HEK293 (cell line): ENCODE results near the gene MAMDC2.

Experiments used
- GLI4 ChIP-seq: fragments of 450-650 bp; formaldehyde crosslinking; IDR thresholded peaks from 2 replicates; pipeline ENCODE4 v1.5.1; 2016; ENCODE audit warnings: missing biosample characterization, missing genetic modification characterization
- KLF16 ChIP-seq: fragments of 450-650 bp; formaldehyde crosslinking; IDR thresholded peaks from 2 replicates; pipeline ENCODE4 v1.5.1; 2017; ENCODE audit warnings: missing biosample characterization, missing genetic modification characterization
- SALL2 ChIP-seq: fragments of 450-650 bp; formaldehyde crosslinking; IDR thresholded peaks from 2 replicates; pipeline ENCODE4 v1.5.0; 2017; ENCODE audit warnings: missing biosample characterization, mild to moderate bottlenecking, missing genetic modification characterization, borderline replicate concordance
- ZBTB7A ChIP-seq: fragments of 450-650 bp; formaldehyde crosslinking; IDR thresholded peaks from 2 replicates; pipeline ENCODE4 v1.5.1; 2016; ENCODE audit warnings: low read depth, missing biosample characterization, missing genetic modification characterization
- ZNF274 ChIP-seq, 2 experiments: fragments of 200-500 bp in 1 of 2; fragments of 450-650 bp in 1 of 2; sonication (Bioruptor generic) in 1 of 2; formaldehyde crosslinking in 1 of 2; IDR thresholded peaks; 2 replicates each; pipeline versions ENCODE4 v1.5.1 to v1.6.1; 2014 to 2016; ENCODE audit warnings: borderline replicate concordance in 1 of 2, inconsistent platforms in 1 of 2, low read length in 1 of 2, missing biosample characterization in 1 of 2, missing genetic modification characterization in 1 of 2
- ZNF366 ChIP-seq: fragments of 450-650 bp; formaldehyde crosslinking; conservative IDR thresholded peaks from 2 replicates; pipeline ENCODE4 v1.5.1; 2016; ENCODE audit warnings: missing biosample characterization, missing genetic modification characterization
- ZNF404 ChIP-seq: fragments of 450-650 bp; formaldehyde crosslinking; IDR thresholded peaks from 2 replicates; pipeline ENCODE4 v1.5.1; 2017; ENCODE audit warnings: missing biosample characterization, missing genetic modification characterization
- ZNF549 ChIP-seq: fragments of 450-650 bp; IDR thresholded peaks from 2 replicates; pipeline ENCODE4 v1.5.1; 2018; ENCODE audit warnings: missing biosample characterization, missing genetic modification characterization, mild to moderate bottlenecking, inconsistent platforms, moderate library complexity
- ZNF571 ChIP-seq: fragments of 450-650 bp; formaldehyde crosslinking; IDR thresholded peaks from 2 replicates; pipeline ENCODE4 v1.5.0; 2017; ENCODE audit warnings: missing biosample characterization, missing genetic modification characterization
- ZNF654 ChIP-seq: fragments of 450-650 bp; formaldehyde crosslinking; IDR thresholded peaks from 2 replicates; pipeline ENCODE4 v1.5.1; 2016; ENCODE audit warnings: low read depth, missing biosample characterization, missing genetic modification characterization
- TF ChIP-seq, protein P1 (sequence below): fragments of 450-650 bp; formaldehyde crosslinking; IDR thresholded peaks from 2 replicates; pipeline ENCODE4 v1.5.1; 2016; ENCODE audit warnings: missing biosample characterization, missing genetic modification characterization, low read depth
- TF ChIP-seq, protein P2 (sequence below): fragments of 450-650 bp; formaldehyde crosslinking; IDR thresholded peaks from 2 replicates; pipeline ENCODE4 v1.5.1; 2016; ENCODE audit warnings: missing biosample characterization, missing genetic modification characterization
- TF ChIP-seq, protein P3 (sequence below): fragments of 450-650 bp; formaldehyde crosslinking; IDR thresholded peaks from 2 replicates; pipeline ENCODE4 v1.5.1; 2016; ENCODE audit warnings: missing biosample characterization, missing genetic modification characterization
- TF ChIP-seq, protein P4 (sequence below): fragments of 450-650 bp; formaldehyde crosslinking; optimal IDR thresholded peaks from 2 replicates; pipeline ENCODE3; 2016; ENCODE audit warnings: missing biosample characterization, mild to moderate bottlenecking, missing genetic modification characterization

DNA sequence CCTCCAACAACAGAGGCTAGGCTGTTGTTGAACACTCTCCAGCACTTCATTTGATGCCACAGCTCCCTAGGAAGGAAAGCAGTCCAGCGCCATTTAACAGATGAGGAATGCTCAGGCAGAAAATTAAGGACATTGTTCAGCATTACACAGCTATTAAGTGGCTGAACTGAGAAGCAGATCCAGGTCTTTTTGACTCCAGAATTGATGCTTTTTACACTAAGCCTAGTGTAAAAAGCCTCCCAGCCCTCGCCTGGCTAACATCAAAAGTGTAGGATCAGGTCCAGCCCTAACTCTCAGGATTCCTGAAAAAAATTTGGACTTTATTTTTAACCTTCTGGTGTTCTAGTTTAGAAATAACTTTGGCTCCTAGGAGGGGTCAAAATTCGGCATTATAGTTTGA, 108.7 kb downstream of the MAMDC2 start:
- TF ChIP-seq, protein P1, sequence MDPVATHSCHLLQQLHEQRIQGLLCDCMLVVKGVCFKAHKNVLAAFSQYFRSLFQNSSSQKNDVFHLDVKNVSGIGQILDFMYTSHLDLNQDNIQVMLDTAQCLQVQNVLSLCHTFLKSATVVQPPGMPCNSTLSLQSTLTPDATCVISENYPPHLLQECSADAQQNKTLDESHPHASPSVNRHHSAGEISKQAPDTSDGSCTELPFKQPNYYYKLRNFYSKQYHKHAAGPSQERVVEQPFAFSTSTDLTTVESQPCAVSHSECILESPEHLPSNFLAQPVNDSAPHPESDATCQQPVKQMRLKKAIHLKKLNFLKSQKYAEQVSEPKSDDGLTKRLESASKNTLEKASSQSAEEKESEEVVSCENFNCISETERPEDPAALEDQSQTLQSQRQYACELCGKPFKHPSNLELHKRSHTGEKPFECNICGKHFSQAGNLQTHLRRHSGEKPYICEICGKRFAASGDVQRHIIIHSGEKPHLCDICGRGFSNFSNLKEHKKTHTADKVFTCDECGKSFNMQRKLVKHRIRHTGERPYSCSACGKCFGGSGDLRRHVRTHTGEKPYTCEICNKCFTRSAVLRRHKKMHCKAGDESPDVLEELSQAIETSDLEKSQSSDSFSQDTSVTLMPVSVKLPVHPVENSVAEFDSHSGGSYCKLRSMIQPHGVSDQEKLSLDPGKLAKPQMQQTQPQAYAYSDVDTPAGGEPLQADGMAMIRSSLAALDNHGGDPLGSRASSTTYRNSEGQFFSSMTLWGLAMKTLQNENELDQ, result no peak
- TF ChIP-seq, protein P2, sequence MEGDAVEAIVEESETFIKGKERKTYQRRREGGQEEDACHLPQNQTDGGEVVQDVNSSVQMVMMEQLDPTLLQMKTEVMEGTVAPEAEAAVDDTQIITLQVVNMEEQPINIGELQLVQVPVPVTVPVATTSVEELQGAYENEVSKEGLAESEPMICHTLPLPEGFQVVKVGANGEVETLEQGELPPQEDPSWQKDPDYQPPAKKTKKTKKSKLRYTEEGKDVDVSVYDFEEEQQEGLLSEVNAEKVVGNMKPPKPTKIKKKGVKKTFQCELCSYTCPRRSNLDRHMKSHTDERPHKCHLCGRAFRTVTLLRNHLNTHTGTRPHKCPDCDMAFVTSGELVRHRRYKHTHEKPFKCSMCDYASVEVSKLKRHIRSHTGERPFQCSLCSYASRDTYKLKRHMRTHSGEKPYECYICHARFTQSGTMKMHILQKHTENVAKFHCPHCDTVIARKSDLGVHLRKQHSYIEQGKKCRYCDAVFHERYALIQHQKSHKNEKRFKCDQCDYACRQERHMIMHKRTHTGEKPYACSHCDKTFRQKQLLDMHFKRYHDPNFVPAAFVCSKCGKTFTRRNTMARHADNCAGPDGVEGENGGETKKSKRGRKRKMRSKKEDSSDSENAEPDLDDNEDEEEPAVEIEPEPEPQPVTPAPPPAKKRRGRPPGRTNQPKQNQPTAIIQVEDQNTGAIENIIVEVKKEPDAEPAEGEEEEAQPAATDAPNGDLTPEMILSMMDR (tag by site-specific recombination), result no peak
- TF ChIP-seq ZBTB7A (tag by site-specific recombination) (no peak), ZNF404 (tag by site-specific recombination) (no peak), ZNF571 (tag by site-specific recombination) (no peak), ZNF654 (tag by site-specific recombination) (no peak), SALL2 (tag by site-specific recombination) (no peak), GLI4 (tag by site-specific recombination) (no peak), ZNF549 (tag by site-specific recombination) (no peak), KLF16 (tag by site-specific recombination) (no peak), ZNF274 (IDR thresholded peaks at IDR 0.05; ENCODE audit: low read length) (no peak), ZNF274 (tag by site-specific recombination; IDR thresholded peaks at IDR 0.05; ENCODE audit: borderline replicate concordance) (no peak), ZNF366 (no peak)
- TF ChIP-seq, protein P3, sequence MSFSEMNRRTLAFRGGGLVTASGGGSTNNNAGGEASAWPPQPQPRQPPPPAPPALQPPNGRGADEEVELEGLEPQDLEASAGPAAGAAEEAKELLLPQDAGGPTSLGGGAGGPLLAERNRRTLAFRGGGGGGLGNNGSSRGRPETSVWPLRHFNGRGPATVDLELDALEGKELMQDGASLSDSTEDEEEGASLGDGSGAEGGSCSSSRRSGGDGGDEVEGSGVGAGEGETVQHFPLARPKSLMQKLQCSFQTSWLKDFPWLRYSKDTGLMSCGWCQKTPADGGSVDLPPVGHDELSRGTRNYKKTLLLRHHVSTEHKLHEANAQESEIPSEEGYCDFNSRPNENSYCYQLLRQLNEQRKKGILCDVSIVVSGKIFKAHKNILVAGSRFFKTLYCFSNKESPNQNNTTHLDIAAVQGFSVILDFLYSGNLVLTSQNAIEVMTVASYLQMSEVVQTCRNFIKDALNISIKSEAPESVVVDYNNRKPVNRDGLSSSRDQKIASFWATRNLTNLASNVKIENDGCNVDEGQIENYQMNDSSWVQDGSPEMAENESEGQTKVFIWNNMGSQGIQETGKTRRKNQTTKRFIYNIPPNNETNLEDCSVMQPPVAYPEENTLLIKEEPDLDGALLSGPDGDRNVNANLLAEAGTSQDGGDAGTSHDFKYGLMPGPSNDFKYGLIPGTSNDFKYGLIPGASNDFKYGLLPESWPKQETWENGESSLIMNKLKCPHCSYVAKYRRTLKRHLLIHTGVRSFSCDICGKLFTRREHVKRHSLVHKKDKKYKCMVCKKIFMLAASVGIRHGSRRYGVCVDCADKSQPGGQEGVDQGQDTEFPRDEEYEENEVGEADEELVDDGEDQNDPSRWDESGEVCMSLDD (tag by site-specific recombination), result no peak
- TF ChIP-seq, protein P4, sequence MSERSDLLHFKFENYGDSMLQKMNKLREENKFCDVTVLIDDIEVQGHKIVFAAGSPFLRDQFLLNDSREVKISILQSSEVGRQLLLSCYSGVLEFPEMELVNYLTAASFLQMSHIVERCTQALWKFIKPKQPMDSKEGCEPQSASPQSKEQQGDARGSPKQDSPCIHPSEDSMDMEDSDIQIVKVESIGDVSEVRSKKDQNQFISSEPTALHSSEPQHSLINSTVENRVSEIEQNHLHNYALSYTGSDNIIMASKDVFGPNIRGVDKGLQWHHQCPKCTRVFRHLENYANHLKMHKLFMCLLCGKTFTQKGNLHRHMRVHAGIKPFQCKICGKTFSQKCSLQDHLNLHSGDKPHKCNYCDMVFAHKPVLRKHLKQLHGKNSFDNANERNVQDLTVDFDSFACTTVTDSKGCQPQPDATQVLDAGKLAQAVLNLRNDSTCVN, result no peak
